Stomach (tissue), 4 donors: ENCODE measurements around the gene BABAM1.

Experiments
- CTCF ChIP-seq, 7 experiments: fragments of 450-650 bp in 4 of 7; fragments of 200-600 bp in 3 of 7; sonication (generic) in 3 of 7; IDR thresholded peaks; one replicate each; pipeline ENCODE4 v1.5.1; 2016 to 2019; ENCODE audit warnings: antibody characterized with exemption in 7 of 7, control low read depth in 2 of 7, mild to moderate bottlenecking in 1 of 7
- EP300 ChIP-seq: sonication (generic); formaldehyde crosslinking; IDR thresholded peaks from one replicate; pipeline ENCODE4 v1.6.1; 2017; ENCODE audit warnings: antibody characterized with exemption
- POLR2A ChIP-seq, 4 donors: fragments of 450-650 bp; IDR thresholded peaks; one replicate each; pipeline ENCODE4 v1.6.1; 2016; ENCODE audit warnings: antibody characterized with exemption in 4 of 4, control low read depth in 2 of 4, mild to moderate bottlenecking in 1 of 4, moderate library complexity in 1 of 4
- POLR2AphosphoS5 ChIP-seq, 3 donors: sonication (generic); formaldehyde crosslinking; IDR thresholded peaks; one replicate each; pipeline ENCODE4 v1.6.1; 2016; ENCODE audit warnings: antibody characterized with exemption in 3 of 3

- no peak for TF ChIP-seq POLR2A (IDR thresholded peaks at IDR 0.05)
- no peak for TF ChIP-seq CTCF (IDR thresholded peaks at IDR 0.05)
- TF ChIP-seq EP300 = no peak
- TF ChIP-seq POLR2AphosphoS5 (IDR thresholded peaks at IDR 0.05) = no peak
These were observed 31.1 kb upstream of the BABAM1 start for GRCh38 chr19:17235971-17236777.
